GM18951 (cell line): ENCODE data around the gene HHEX.
"Not testable (repeated sequence)": the region's sequence is repeated elsewhere in the genome, so short reads cannot be mapped to it uniquely, and the experiment has no call there.

Source experiments
- POLR2A ChIP-seq: IDR thresholded peaks from 4 replicates; pipeline ENCODE4 v1.6.1; 2011; ENCODE audit warnings: mild to moderate bottlenecking; ENCODE audit not compliant: insufficient read length, insufficient read depth; ENCODE audit errors: extremely low read depth
- in situ Hi-C: fragments of 300-500 bp; cut with MboI; formaldehyde crosslinking; loops from one replicate; pipeline ENCODE4 v1.12.0; 2022; ENCODE audit warnings: low sequenced_read_pairs, mixed read lengths, inconsistent platforms; ENCODE audit not compliant: unreplicated experiment

HHEX gene

GRCh38 chr10:92727550-92727949 is 37.8 kb downstream of the HHEX start:
- TF ChIP-seq POLR2A, result no peak
- in situ Hi-C loops, result no loop called here

GRCh38 chr10:92729886-92730285 is 40.1 kb downstream of the HHEX start:
- TF ChIP-seq POLR2A, result no peak
- in situ Hi-C loops, result no loop called here

GRCh38 chr10:92732958-92733357 is 43.2 kb downstream of the HHEX start:
- no peak for TF ChIP-seq POLR2A
- in situ Hi-C loops, result no loop called here

- no peak for TF ChIP-seq POLR2A
Observed at GRCh38 chr10:92734301-92734700, 44.5 kb downstream of the HHEX start.

GRCh38 chr10:92735938-92736337 is 46.2 kb downstream of the HHEX start:
- no peak for TF ChIP-seq POLR2A
- in situ Hi-C loops, result no loop called here

More at GRCh38 chr10:92734301-92734700, 44.5 kb downstream of the HHEX start:
- in situ Hi-C loops, result no loop called here

GRCh38 chr10:92737484-92737883 is 47.7 kb downstream of the HHEX start:
- in situ Hi-C loops, result no loop called here
- no peak for TF ChIP-seq POLR2A

GRCh38 chr10:92740762-92741161 is 51.0 kb downstream of the HHEX start:
- in situ Hi-C loops, result no loop called here
- no peak for TF ChIP-seq POLR2A

- in situ Hi-C loops, result not testable (repeated sequence)
Observed at GRCh38 chr10:92741741-92742140, 52.0 kb downstream of the HHEX start.

GRCh38 chr10:92742331-92743228 is 52.8 kb downstream of the HHEX start:
- in situ Hi-C loops, result no loop called here
- no peak for TF ChIP-seq POLR2A
